NCI-H774 (cell line): ENCODE measurements around the gene UNC45B.
"Not testable (repeated sequence)": the region's sequence is repeated elsewhere in the genome, so short reads cannot be mapped to it uniquely, and the experiment has no call there.

ENCODE experiments used
- DNase-seq: peaks from one replicate; lab custom pipeline; 2025; lab: John Stamatoyannopoulos, UW

Gene UNC45B

DNA sequence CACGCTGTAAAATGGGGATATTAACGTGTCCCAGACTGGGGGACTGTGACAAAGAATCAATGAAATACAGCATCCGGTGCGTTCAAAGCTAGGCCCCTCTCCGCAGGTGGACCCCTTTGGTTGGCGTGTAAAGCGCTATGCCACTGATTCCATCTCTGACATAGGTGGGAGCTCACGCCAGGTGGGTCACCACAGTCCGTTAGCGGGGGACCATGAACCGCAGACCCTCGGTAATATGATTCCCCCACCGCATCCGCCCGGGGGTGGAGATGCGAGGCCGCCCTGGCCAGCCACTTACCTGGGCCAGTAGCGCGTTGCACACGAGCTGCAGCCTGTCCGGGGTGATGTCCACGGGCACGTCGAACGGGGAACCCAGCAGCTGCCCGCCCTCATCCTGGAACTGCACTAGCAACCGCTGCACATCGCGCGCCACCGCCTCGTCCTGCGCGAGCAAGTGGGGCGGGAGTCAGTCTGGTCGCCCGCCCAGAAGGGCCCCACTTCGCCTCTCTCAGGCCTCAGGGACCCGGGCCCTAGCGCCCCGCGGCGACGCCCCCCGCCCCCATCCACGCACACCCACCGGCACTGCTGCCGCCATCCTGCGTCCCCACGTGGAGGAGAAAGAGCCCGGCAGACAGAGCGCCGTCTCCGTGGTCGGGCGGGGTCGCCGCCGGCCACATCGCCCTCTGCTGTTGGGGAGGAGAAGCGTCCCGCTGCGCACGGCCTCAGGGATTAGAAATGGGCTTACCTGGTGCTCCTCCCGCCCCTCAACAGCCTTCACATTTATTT lies 5.7 kb upstream of the UNC45B start, which contains the start of gene NLE1:
TSS of gene NLE1 (minus strand) at position 623 of the 786 bp plus-strand sequence. CDS start at position 595, 28 bp downstream.
- peak; percentile 82 for DNase-seq

DNA sequence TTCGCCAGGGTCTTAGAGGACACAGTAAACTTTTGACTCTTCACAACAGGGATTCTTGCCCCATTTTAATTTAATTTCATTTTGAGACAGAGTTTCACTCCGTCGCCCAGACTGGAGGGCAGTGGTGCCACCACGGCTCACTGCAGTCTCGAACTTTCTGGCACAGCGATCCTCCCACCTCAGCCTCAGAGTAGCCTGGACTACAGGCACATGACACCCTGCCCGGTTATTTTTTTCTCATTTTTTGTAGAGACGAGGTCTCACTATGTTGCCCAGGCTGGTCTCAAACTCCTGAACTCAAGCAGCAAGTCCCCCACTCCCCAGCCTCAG lies 5.2 kb upstream of the UNC45B start:
- DNase-seq = no peak

DNA sequence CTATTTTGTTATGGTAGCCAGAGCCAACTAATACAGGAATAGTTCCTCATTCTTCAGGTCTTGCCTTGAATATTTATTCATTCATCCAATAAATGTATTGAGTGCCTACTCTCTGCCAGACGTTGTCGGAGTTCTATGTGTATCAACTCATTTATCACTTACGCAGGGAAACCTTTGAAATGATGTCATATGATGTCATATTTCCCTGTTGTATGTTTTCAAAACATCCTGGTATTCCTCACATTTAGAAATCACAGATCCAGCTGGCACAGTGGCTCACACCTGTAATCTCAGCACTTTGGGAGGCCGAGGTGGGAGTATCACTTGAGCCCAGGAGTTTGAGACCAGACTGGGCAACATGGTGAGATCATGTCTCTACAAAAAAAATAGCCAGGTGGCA lies 2.8 kb upstream of the UNC45B start:
- no peak for DNase-seq

DNA sequence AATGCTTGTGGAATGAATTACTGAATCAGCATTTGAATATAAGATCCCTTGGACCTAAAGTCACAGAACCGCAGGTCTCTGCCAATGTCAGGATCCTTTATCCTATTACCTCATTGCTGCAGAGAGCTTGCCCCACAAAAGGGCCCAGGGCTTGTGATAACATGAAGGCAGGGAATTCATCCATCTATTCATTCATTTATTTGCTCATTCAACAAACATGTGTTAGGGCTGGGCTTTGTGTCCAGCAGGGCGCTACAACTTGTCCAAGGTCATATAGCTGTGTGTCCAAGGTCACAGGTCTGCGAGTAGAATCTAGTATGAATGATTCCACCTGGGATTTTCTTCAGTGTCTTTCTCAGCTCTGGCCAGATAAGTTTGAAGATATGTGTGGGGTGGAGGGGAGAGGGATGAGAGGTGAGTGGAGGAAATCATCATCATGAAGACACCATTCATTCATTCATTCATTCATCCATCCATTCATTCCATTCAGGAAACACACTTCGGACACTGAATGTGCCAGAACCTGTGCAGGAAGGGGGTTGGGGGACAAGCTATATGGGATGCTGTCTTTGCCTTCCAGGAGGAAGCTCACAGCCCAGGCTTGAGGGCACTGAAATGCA lies 1.3 kb upstream of the UNC45B start:
- no peak for DNase-seq

DNA sequence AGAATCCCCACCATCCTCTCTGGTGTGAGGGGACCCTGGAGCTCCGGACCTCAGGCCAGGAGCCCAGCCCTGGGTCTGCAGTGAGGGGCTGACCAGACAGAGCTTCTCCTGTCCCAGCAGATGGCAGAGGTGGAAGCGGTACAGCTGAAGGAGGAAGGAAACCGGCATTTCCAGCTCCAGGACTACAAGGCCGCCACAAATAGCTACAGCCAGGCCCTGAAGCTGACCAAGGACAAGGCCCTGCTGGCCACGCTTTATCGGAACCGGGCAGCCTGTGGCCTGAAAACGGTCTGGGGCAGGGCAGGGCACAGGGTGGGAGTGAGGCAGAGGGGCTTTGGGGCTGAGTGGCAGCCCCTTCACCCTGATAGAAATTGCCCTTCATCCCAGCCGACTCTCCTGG lies 527 bp downstream of the UNC45B start:
- DNase-seq = no peak

DNA sequence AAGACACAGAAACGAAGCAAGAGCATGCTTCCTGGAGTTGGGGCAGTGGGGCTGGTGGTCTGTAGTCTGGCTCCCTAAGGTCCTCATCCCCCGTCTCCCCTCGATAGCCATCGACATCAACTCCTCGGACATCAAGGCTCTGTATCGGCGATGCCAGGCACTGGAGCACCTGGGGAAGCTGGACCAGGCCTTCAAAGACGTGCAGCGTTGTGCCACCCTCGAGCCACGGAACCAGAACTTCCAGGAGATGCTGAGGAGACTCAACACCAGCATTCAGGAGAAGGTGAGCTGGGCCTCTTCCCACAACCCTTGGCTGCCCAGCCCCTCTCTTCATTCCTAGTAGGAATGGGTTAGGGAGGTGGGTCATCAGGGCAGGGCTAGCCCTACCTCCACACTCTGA lies 2.3 kb downstream of the UNC45B start:
- DNase-seq = no peak

DNA sequence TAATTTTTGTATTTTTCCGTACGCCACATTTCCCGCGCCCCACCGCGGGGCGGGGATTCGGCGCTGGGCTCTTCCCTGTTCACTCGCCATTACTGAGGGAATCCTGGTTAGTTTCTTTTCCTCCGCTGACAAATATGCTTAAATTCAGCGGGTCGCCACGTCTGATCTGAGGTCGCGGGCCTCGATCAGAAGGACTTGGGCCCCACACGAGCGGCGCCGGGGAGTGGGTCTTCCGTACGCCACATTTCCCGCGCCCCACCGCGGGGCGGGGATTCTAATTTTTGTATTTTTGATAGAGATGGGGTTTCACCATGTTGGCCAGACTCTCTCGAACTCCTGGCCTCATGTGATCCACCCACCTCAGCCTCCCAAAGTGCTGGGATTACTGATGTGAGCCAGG lies 3.5 kb downstream of the UNC45B start:
- not testable (repeated sequence) for DNase-seq

DNA sequence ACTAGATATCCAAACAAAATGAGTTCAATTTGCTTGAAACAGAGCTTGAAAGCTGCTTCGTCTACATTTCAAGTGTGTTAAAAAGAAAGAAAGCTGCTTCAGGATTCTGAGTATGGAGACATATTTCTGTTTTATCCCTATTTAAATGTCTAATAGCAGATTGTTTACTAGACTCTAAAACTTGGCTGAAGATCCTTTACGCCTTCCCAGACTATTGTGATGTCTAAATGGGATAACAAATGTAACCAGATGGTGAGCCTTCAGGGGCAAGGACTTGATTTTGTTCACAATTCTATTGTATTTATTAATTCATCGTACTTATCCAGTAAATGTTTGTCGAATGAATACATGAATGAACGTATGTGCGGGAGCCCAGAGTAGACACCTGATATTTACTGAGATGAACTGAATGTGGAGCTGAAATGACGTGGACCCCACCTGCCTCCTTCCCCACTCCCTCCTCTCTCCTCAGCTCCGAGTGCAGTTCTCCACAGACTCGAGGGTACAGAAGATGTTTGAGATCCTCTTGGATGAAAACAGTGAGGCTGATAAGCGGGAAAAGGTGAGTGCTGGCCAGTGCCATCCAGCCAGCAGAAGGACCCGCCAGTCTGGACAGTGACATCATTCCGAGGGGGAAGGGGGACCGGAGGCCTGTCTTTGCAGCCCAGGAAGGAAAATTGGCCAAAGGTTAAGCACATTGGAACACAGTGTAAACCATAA lies 5.0 kb downstream of the UNC45B start:
- no peak for DNase-seq

DNA sequence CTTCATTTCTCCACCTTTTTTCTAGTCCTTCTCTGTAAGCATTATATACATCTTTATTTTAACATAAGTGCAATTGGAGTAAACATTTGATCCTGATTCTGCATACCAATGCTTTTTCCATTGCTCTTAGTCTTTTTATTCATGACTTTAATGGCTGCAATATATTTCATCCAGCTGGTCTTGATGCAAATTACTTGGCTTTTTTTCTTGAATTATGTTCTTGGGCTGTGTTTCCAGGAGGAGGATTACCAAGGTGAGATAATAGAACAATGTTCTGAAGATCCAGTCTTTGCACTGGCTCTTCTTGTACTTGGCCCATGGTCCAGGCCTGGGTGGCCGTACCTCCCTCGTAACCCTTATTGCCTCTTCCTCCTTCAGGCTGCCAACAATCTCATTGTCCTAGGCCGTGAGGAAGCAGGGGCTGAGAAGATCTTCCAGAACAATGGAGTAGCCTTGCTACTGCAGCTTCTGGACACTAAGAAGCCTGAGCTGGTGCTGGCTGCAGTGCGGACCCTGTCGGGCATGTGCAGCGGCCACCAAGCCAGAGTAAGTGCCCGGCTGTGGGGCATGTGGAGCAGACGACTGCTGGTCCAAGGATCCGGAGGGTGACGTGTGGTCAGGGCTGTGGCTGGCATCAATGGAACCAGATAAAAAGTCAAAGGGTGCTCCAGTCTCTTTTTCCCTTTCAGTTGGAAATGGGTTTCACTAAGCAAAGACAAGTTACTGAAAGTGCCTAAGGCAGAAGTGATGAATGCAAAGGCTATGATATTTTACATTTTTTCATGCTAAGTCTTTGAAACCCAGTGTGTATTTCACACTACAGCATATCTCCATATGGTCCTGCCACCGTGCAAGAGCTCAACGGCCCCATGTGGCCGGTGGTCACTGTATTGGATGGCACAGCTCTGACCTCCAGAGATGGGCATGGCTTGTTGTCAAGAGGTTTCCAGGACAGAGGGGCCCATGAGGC lies 6.9 kb downstream of the UNC45B start:
- DNase-seq = no peak

DNA sequence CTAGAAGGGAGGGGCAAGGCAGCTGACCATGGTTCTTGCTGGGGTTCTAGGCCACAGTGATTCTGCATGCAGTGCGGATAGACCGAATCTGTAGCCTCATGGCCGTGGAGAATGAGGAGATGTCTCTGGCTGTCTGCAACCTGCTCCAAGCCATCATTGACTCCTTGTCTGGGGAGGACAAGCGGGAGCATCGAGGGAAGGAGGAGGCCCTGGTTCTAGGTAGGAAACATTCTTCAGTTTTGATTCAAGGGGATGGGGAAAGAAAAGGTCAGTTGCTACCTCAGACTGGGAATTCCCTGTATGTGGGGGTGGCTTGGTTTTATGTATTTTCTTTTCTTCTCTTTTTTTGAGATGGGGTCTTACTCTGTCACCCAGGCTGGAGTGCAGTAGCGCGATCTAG lies 7.6 kb downstream of the UNC45B start:
- DNase-seq = no peak

DNA sequence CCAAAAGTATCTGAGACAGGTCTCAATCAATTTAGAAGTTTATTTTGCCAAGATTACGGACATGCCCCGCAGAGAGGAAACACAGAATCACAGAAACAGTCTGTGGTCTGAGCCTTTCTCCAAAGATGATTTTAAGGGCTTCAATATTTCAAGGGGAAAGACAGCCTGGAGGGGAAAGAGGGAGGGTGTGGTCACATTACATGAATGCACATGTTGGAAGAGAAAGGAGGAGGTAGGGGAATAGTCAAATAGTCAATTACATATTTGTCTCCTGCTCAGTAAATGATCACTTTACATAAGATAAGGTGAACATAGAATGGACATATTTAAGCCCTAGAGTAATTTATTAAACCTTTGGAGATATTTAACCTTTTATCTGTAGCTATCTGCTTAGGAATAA lies 12.3 kb downstream of the UNC45B start:
- no peak for DNase-seq

DNA sequence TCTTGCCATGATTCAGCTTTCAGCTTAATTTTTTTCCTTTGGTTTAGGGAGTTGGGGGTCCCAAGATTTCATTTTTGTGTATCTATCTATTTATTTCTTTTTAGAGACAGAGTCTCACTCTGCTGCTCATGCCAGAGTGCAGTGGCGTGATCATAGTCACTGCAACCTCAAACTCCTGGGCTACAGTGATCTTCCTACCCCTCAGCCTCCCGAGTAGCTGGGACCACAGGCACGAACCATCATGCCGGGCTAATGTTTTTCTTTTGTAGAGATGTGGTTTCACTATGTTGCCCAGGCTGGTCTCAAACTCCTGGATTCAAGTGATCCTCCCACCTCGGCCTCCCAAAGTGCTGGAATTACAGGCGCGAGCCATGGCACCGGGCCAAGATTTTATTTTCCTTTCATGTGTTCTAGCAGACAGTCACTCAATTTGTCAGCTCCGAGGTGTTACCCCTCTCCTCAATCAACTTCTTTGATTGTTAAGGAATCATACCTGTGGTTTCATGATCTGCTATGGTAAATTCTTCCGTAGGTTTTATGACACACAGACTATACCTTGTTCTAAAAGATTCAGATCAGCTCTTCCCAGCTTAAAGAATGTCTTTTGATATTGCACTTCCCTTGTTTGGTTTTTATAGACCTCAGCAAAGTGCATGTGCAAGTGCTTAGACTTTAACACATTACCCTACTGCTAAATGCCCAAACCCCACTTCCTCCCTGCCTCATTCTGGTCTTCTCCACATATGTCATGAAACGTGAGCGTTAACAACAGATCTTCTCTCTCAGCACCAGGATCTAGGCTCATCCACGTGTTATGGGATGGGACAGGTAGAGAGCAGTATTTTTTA lies 13.0 kb downstream of the UNC45B start:
- DNase-seq = no peak

DNA sequence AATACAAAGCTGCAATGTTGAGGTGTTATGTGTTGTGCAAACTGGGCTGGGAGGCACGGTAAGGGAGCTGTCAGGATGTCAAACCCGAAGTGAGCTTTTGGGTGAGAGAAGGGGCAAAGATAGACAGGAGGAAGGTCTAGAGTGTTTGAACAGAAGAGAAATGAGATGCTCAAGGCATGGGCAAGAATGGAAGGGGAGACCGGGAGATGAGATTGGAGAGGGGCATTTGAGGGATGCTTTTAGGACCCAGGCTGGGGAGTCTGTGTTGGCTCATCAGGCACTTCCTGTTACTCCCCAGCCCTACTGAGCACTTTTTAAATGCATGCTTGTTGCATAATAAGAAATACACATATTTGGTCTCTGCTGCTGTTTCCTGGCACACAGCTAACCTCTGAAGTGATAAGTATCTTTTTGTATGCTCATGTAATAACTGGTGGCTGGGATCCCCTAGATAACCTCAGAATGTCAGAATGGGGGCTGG lies 13.7 kb downstream of the UNC45B start:
- no peak for DNase-seq

DNA sequence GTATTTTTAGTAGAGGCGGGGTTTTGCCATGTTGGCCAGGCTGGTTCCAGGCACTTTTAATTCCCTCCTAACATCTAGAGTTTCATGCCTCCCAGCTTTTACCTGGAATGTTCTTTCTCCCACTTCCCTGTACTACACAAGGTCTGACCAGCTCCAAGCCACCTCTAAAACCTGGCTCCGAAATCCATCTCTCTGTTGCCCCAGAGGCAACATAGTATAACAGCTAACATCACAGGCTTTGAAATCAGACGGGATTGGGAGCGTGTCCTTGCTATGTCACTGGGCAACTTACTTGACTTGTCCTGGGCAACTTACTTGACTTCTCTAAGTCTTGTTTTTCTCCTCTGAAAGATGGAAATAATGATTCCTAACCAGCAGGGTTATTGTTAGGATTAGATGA lies 15.1 kb downstream of the UNC45B start:
- DNase-seq = no peak

DNA sequence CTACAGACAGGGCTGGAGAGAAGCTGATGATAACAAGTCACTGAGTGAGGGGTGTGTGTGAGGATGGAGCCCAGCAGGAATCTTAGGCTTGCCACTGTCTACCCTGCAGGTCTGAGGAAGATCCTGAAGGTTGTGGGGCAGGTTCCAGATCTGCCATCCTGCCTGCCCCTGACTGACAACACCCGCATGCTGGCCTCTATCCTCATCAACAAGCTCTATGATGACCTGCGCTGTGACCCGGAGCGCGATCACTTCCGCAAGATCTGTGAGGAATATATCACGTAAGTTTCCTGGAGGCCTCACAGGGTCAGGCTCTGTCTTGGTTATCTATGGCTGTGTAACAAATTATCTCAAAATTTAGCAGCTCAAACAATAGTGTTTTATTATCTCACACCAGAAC lies 16.3 kb downstream of the UNC45B start:
- no peak for DNase-seq

DNA sequence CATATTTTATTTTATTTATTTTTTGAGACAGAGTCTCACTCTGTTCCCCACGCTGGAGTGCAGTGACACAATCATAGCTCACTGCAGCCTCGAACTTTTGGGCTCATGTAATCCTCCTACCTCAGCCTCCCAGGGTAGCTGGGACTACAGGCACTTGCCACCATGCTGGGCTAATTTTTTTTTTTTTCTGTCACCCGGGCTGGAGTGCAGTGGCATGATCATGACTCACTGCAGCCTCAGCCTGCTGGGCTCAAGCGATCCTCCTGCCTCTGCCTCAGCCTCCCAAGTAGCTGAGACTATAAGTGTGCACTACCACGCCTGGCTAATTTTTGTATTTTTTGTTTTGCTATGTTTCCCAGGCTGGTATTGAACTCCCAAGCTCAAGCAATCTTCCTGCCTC lies 17.1 kb downstream of the UNC45B start:
- no peak for DNase-seq

DNA sequence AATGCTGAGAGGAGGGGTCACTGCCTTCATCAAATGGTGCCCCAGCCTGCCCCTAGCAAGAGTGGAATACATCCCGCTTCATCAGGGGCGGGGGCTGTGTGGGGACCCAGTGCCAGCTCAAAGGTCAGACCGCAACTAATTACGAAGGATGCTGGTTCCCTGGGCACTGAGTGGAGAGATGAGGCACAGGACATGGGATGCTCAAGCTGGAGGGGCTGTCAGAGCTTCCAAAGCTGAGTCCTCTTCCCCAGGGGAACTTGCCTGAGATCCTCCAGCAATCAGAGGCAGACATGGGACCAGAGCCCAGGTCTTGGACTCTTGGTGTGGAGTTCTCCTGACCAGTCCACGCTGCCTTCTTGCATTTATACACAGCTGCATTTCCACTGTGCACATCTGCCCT lies 18.9 kb downstream of the UNC45B start:
- no peak for DNase-seq

DNA sequence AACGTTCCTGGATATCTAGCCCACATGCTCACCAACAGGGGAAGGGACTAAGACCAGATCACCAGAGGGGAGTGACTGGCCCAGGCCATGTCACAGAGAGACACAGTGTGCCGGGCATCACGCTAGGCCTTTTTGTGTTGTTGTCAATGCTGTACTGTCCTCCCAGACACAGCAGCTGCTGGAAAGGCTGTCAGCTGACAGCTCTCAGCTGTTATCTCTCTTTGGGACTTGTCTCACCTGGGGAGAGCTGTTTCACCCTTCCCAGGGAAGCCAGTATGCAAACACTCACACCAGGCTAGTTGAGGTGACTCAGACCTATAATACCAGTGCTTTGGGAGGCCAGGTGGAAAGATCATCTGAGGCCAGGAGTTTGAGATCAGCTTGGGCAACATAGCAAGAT lies 19.4 kb downstream of the UNC45B start:
- DNase-seq = peak; percentile 5

DNA sequence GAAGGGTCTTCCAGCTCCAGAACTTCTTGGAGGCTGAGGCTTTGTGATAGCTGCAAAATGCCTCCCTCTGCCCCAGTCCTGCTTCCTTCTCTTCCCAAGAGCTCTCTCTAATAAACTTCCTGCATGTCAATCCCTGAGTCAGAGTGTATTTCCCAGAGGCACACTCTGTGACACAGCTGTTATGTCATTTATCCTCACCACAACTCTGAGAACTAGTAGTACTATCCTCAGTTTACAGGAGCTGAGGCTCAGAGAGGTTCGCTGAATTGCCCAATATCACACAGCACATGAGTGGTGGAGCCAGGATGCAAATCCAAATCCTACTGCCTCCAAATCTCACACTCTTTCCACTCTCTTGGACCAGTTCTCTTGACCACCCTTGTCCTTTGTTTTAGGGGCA lies 20.0 kb downstream of the UNC45B start:
- no peak for DNase-seq

DNA sequence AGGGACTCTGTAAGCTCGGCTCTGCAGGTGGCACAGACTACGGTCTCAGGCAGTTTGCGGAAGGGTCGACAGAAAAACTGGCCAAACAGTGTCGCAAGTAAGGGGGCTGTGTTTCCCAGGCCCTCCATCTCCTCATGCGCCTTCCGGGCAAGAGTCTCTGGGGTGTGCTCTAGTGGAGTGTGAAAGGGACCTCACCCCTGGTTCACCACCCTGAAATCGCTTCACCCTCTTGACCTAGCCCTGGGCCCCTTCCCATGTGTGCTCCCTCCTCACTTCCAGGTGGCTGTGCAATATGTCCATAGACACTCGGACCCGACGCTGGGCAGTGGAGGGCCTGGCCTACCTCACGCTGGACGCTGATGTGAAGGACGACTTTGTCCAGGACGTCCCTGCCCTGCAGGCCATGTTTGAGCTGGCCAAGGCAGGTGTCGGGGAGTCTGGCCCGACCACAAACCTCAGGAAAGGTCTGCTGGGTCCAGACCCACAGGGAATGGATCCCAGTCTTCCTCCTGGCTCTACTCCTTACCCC lies 22.3 kb downstream of the UNC45B start:
- DNase-seq = no peak
